H1 (cell line): ENCODE results near the gene SMARCD2. TPM values are rescaled to one million over a fixed set of nuclear protein-coding genes. Genes with fewer than 3 reads are reported as not detected.
"Not testable (repeated sequence)": the region's sequence is repeated elsewhere in the genome, so short reads cannot be mapped to it uniquely, and the experiment has no call there.

Source experiments
- CTCF ChIA-PET: fragments of 300-600 bp; sonication (Branson Sonifier 250); formaldehyde crosslinking; loops from one replicate; lab custom pipeline; 2021; ENCODE audit not compliant: partially characterized antibody; lab: Charles Lee
- POLR2A ChIA-PET: fragments of 300-600 bp; sonication (Branson Sonifier 250); formaldehyde crosslinking; loops from one replicate; lab custom pipeline; 2021; ENCODE audit warnings: inconsistent platforms; ENCODE audit not compliant: partially characterized antibody; lab: Charles Lee
- DNase-seq, 2 experiments: peaks; one replicate each; pipeline versions ENCODE4 v3.0.0 to v3.0.0-alpha.2; 2010 to 2022; ENCODE audit warnings: low spot score in 2 of 2, low read depth in 1 of 2, mixed read lengths in 1 of 2
- FAIRE-seq: peaks from 2 replicates; lab custom pipeline; 2011; peaks lifted over from hg19 to GRCh38; lab: Jason Lieb, UNC
- H2AFZ ChIP-seq: 2 replicates; pipeline ENCODE4 v1.8.1; 2012; ENCODE audit warnings: low read length, inconsistent platforms
- H2AK5ac ChIP-seq: 2 replicates; pipeline ENCODE4 v1.6.1; 2013; ENCODE audit warnings: low read depth, low read length
- H2BK120ac ChIP-seq: replicated peaks from 2 replicates; pipeline ENCODE3; 2013; ENCODE audit warnings: low read depth, low read length, inconsistent platforms
- H2BK12ac ChIP-seq: 2 replicates; pipeline ENCODE4 v1.6.1; 2013; ENCODE audit warnings: low read depth, low read length
- H2BK15ac ChIP-seq: 2 replicates; pipeline ENCODE4 v1.6.1; 2013; ENCODE audit warnings: low read length
- H2BK20ac ChIP-seq: 2 replicates; pipeline ENCODE4 v1.6.1; 2013; ENCODE audit warnings: low read length
- H2BK5ac ChIP-seq: 2 replicates; pipeline ENCODE4 v1.6.1; 2013; ENCODE audit warnings: low read depth, low read length
- H3K14ac ChIP-seq: 2 replicates; pipeline ENCODE4 v1.6.1; 2013; ENCODE audit warnings: inconsistent platforms; ENCODE audit not compliant: insufficient read length
- H3K18ac ChIP-seq: 2 replicates; pipeline ENCODE4 v1.6.1; 2013; ENCODE audit warnings: low read length; ENCODE audit errors: extremely low read depth
- H3K23ac ChIP-seq: 2 replicates; pipeline ENCODE4 v1.6.1; 2013; ENCODE audit warnings: inconsistent platforms; ENCODE audit not compliant: insufficient read length
- H3K23me2 ChIP-seq: 2 replicates; pipeline ENCODE4 v1.6.1; 2013; ENCODE audit warnings: low read depth, low read length
- H3K27ac ChIP-seq: 2 replicates; pipeline ENCODE4 v1.6.1; 2011; ENCODE audit warnings: low read depth, low read length, inconsistent platforms
- H3K27me3 ChIP-seq, 4 experiments: replicated peaks in 1 of 4; 1 replicate in 1 of 4; 2 replicates in 3 of 4; pipeline versions ENCODE4 v1.6.1 to v1.8.1; 2011 to 2013; ENCODE audit warnings: low read length in 3 of 4, mild to moderate bottlenecking in 3 of 4, inconsistent platforms in 2 of 4, mixed read lengths in 2 of 4, moderate library complexity in 1 of 4; ENCODE audit not compliant: control insufficient read depth in 3 of 4, insufficient read depth in 3 of 4; ENCODE audit errors: extremely low read depth in 1 of 4
- H3K36me3 ChIP-seq, 4 experiments: 2 replicates each; pipeline versions ENCODE4 v1.6.1 to v1.8.1; 2011 to 2013; ENCODE audit warnings: mild to moderate bottlenecking in 4 of 4, low read length in 3 of 4, moderate library complexity in 2 of 4, control low read depth in 1 of 4, inconsistent platforms in 1 of 4; ENCODE audit not compliant: insufficient read depth in 4 of 4, control insufficient read depth in 2 of 4
- H3K4ac ChIP-seq: replicated peaks from 2 replicates; pipeline ENCODE3; 2013; ENCODE audit warnings: low read length, low read depth, mixed read lengths, inconsistent platforms; ENCODE audit not compliant: insufficient read length
- H3K4me1 ChIP-seq, 4 experiments: replicated peaks in 1 of 4; 1 replicate in 1 of 4; 2 replicates in 3 of 4; pipeline versions ENCODE4 v1.6.1 to v1.8.1; 2011 to 2013; ENCODE audit warnings: low read length in 3 of 4, inconsistent platforms in 2 of 4, mixed read lengths in 1 of 4; ENCODE audit not compliant: insufficient read depth in 4 of 4, control insufficient read depth in 3 of 4
- H3K4me2 ChIP-seq, 2 experiments: 2 replicates each; pipeline versions ENCODE4 v1.6.1 to v1.8.1; 2011 to 2013; ENCODE audit warnings: low read depth in 2 of 2, low read length in 2 of 2, control low read depth in 1 of 2, inconsistent platforms in 1 of 2, mild to moderate bottlenecking in 1 of 2; ENCODE audit not compliant: insufficient read depth in 1 of 2
- H3K4me3 ChIP-seq, 4 experiments: fragments of 200-600, 300-600 bp in 1 of 4; sonication (generic), shearing (Covaris generic), sonication (Bioruptor Twin) in 1 of 4; 2 replicates each; pipeline versions ENCODE4 v1.5.1 to v1.8.1; 2011 to 2016; ENCODE audit warnings: low read length in 4 of 4, low read depth in 3 of 4, control low read depth in 2 of 4, inconsistent platforms in 2 of 4, mild to moderate bottlenecking in 2 of 4, mixed read lengths in 1 of 4, moderate library complexity in 1 of 4; ENCODE audit not compliant: insufficient read depth in 2 of 4; ENCODE audit errors: extremely low read depth in 1 of 4
- H3K56ac ChIP-seq: replicated peaks from 2 replicates; pipeline ENCODE3; 2013; ENCODE audit warnings: low read depth, mild to moderate bottlenecking, mixed read lengths, low read length, inconsistent platforms; ENCODE audit not compliant: insufficient read length
- H3K79me1 ChIP-seq: 2 replicates; pipeline ENCODE4 v1.6.1; 2013; ENCODE audit warnings: low read depth, low read length, control low read depth
- H3K79me2 ChIP-seq, 2 experiments: 2 replicates each; pipeline versions ENCODE4 v1.6.1 to v1.8.1; 2012 to 2013; ENCODE audit warnings: low read length in 2 of 2, mild to moderate bottlenecking in 2 of 2, inconsistent platforms in 1 of 2; ENCODE audit not compliant: insufficient read depth in 2 of 2, control insufficient read depth in 1 of 2
- H3K9ac ChIP-seq, 4 experiments: replicated peaks in 1 of 4; 1 replicate in 1 of 4; 2 replicates in 3 of 4; pipeline versions ENCODE4 v1.6.1 to v1.8.1; 2011 to 2013; ENCODE audit warnings: low read depth in 3 of 4, low read length in 3 of 4, control low read depth in 2 of 4, mild to moderate bottlenecking in 2 of 4, moderate library complexity in 2 of 4, inconsistent platforms in 1 of 4; ENCODE audit errors: extremely low read depth in 1 of 4
- H3K9me3 ChIP-seq, 2 experiments: 2 replicates each; pipeline versions ENCODE4 v1.6.1 to v1.8.1; 2012 to 2013; ENCODE audit warnings: mild to moderate bottlenecking in 2 of 2, moderate library complexity in 2 of 2, control low read depth in 1 of 2, inconsistent platforms in 1 of 2, low read depth in 1 of 2, low read length in 1 of 2, mixed read lengths in 1 of 2; ENCODE audit not compliant: insufficient read depth in 2 of 2
- H4K20me1 ChIP-seq, 2 experiments: replicated peaks in 1 of 2; 2 replicates each; pipeline versions ENCODE3 to v1.8.1; 2011 to 2013; ENCODE audit warnings: inconsistent platforms in 2 of 2, low read length in 2 of 2, mild to moderate bottlenecking in 1 of 2; ENCODE audit not compliant: insufficient read depth in 2 of 2, control insufficient read depth in 1 of 2
- H4K5ac ChIP-seq: 2 replicates; pipeline ENCODE4 v1.6.1; 2013; ENCODE audit warnings: low read length, low read depth, mixed read lengths, inconsistent platforms; ENCODE audit not compliant: insufficient read length
- H4K8ac ChIP-seq: 2 replicates; pipeline ENCODE4 v1.8.0; 2013; ENCODE audit warnings: mild to moderate bottlenecking, moderate library complexity, low read length, inconsistent platforms; ENCODE audit not compliant: insufficient read depth; ENCODE audit errors: extremely low read depth
- H4K91ac ChIP-seq: replicated peaks from 2 replicates; pipeline ENCODE3; 2013; ENCODE audit warnings: low read length, mixed read lengths, inconsistent platforms; ENCODE audit not compliant: insufficient read length
- WGBS, 2 experiments: shearing (Covaris generic) in 1 of 2; methylation state at CpG; one replicate each; pipeline versions ENCODE4 v1.1.6 to v1.1.7; 2013 to 2015; ENCODE audit warnings: low lambda C conversion rate in 2 of 2, mixed read lengths in 2 of 2, inconsistent platforms in 1 of 2, low coverage in 1 of 2, missing lambda C conversion rate in 1 of 2; ENCODE audit not compliant: insufficient replicate concordance in 2 of 2, insufficient coverage in 1 of 2, insufficient read length in 1 of 2; ENCODE audit errors: extremely low coverage in 1 of 2, missing lambda C conversion rate in 1 of 2; 5-methylcytosine and 5-hydroxymethylcytosine counted together
- polyA plus RNA-seq, 7 experiments: library from polyadenylated mRNA; depleted of rRNA in 3 of 7; stranded (reverse) in 5 of 7; unstranded in 2 of 7; fragments of >200 nt in 5 of 7; fragments of 200-250 nt in 2 of 7; gene quantifications; 1 replicate in 5 of 7; 2 replicates in 1 of 7; 4 replicates in 1 of 7; pipeline versions ENCODE4 v1.2.1 to v1.2.3, GENCODE V29; 2011 to 2013; ENCODE audit warnings: missing spikeins in 2 of 7, mixed read lengths in 2 of 7
- total RNA-seq: library from RNA; stranded (reverse); fragmentation: NEBNext Ultra II Directional; extraction: Animal tissue kit (Norgen Biotek cat#: 25700); gene quantifications from 2 replicates; pipeline ENCODE4 v1.2.1, GENCODE V29; 2021

The SMARCD2 gene
- total and polyA plus RNA-seq, 2 of the 8 experiments (the other 6 are each of a cell fraction or from before 2014, with no cell fraction given) = 90.0 to 92.2 TPM

GRCh38 chr17:63796375-63796774 is 46.1 kb downstream of the SMARCD2 start:
- H3K79me1 ChIP-seq, H4K91ac ChIP-seq, H3K27me3 ChIP-seq, H2BK5ac ChIP-seq, H4K5ac ChIP-seq, CTCF ChIA-PET, H3K56ac ChIP-seq, H4K8ac ChIP-seq, H2AK5ac ChIP-seq, H2BK120ac ChIP-seq, H3K14ac ChIP-seq, H3K4me1 ChIP-seq, H3K9me3 ChIP-seq, H2BK15ac ChIP-seq, H3K4ac ChIP-seq, H4K20me1 ChIP-seq, H3K4me2 ChIP-seq, H3K18ac ChIP-seq, FAIRE-seq, H3K4me3 ChIP-seq, H3K27ac ChIP-seq, H3K23ac ChIP-seq, H3K9ac ChIP-seq, H2BK12ac ChIP-seq, H3K23me2 ChIP-seq, H2BK20ac ChIP-seq, H2AFZ ChIP-seq: not testable (repeated sequence)
- WGBS, 2 experiments = 97% methylated on average over 10 of the region's 10 CpGs; no CpG with 5 or more reads in 1 of the 2 experiments
- peak in 1 of 2 experiments; percentile 10 for DNase-seq
- H3K36me3 ChIP-seq = peaks cover 35 to 97% (median 75%) of the 10 kb centered on the region in 4 experiments
- POLR2A ChIA-PET = interaction anchor here (1.1 to 5.9 kb wide), 5 partner anchors 18 to 39 kb away, joined by 3 to 34 read pairs (median 4); partner anchors contain the start of genes CCDC47 and DDX42
- peaks cover 0 to 15% of the 10 kb centered on the region in 2 experiments; a peak in 2 of 4 replicates for H3K79me2 ChIP-seq
